GM21381 (cell line): ENCODE measurements around the gene CLIC5.

Source experiments
- ATAC-seq: cut with Tn5 transposase; IDR thresholded peaks from one replicate; pipeline ENCODE4 v1.9.1; 2021; ENCODE audit warnings: mild to moderate bottlenecking, moderate library complexity; ENCODE audit not compliant: unreplicated experiment

Gene CLIC5

DNA sequence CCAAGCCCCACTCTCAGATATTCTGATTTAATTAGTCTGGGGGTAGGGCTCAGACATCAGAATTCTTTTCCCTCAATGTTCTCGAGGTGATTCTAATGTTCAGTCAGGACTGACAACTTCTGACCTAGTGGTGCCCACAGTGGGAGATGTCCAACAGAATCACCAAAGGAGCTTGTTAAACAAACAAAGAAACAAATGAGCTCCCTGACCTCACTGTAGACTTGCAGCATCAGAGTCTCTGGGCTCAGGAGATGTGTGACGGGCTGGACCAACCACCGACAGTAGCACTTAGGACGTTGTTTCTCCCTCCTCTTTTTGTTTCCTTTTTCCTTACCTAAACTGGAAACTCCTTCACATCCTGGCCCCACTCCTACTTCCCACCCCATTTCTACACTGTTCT is 49.3 kb downstream of the CLIC5 start:
- no peak for ATAC-seq

DNA sequence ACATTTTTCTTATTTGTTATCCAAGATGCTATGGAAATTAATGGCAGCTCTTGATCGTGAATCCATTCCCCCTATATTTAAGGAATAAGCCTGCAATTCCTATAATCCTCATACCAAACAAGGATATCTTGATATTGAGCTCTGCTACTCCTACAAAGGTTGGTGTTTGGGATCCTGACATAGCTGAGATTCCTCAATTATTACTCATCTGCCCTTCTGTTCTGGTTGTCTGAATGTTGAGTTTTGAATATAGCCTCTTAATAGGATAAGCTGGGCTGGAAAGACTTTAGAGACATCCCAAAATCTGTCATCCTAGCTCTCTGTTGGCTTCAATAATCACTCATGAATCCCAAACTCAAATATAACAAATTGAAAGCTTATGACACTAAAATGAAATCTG is 49.9 kb downstream of the CLIC5 start:
- no peak for ATAC-seq

DNA sequence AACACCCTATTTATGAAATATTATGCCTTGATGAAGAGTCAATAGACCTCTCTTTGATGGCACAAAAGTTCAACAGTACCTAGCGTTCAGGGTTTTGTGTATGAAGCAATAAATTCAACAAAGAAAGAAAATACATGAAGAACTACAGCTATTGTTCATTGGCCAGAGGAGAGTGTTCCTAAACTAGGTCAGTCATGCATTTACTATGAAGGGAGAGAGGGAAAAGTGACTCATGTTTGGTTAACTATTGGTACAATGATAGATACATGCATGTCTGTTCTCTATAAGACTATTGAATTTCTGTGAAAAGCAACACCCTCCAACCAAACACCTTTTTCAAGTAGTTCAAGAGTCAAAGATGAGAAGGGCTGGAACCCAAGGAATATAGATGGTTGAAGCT is 50.7 kb downstream of the CLIC5 start:
- no peak for ATAC-seq

DNA sequence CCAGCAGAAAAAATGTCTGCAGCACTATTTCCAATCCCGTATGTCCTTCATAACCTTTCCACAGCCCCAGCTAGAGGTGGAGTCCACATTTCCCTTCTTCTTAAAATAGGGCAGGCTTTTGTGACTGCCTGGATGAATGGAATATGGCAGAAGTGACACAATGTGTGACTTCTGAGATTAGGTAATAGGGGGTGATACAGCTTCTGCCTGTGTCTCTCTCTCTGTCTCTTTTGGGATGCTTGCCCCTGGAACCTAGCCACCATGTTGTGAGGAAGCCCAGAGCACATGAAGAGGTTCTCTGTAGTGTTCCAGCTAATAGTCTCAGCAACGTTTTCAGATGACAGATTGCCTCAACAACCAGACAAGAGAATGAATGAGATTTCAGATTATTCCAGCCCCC is 51.4 kb downstream of the CLIC5 start:
- ATAC-seq: no peak

DNA sequence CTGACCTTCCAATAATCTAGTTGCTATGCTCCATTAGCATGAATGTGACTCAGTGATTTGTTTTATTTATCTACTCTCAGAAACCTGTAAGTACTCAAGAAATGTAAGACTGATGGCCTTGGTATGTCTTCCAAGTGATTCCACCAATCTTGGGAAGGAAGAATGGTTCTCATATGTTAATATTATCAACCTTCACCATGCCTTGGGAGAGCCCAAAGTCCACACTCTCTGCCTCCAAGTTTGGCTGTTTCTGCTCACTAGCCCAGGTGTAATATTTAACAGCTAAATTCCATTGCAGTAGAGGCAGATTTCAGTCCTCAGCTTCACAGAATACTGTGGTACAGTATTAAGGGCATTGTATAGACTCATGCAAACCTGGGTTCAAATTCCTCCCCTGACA is 51.8 kb downstream of the CLIC5 start:
- ATAC-seq: no peak

DNA sequence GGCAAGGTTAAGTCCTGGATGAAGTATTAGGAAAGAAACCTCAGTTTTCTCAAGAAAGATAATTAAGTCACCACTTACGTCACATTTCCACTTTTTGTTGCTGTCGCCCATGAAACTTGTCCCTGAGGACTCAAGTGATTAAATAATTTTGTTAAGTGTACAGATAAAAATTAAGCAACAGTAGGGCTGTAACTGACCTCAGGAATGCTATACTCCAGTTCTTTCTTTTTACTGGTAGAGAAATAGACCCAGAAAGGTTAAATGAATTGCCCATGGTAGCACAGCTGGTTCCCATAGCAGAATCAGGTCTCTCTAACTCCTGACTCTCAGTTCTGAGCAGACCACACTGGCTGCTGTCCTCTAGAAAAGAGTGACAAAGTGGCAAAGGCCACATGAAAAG is 54.5 kb downstream of the CLIC5 start:
- ATAC-seq: no peak

DNA sequence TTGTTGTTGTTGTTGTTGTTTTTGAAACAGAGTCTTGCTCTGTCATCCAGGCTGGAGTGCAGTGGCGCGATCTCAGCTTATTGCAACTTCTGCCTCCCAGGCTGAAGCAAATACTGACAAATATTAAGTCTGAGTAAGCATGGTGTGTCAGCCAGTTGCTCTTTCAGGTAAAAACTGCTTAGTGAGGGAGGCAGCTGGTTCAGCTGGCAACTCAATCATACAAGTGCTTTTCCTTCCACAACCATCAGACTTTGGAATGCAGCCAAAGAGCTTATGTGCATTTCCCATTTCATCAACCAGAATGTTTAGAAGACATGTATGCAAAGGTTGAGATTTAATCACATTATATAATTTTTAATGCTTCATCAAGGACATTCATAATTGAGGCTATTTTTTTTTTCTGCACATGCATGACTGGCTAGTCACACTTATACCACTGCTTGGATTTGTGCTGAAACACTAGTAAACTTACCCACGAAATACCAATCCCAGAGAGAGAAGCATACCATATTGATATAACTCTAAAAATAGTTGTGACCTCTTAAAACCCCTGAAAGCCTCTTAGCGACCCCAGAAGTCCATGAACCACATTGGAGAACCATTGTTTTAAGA is 56.0 kb downstream of the CLIC5 start:
- no peak for ATAC-seq

DNA sequence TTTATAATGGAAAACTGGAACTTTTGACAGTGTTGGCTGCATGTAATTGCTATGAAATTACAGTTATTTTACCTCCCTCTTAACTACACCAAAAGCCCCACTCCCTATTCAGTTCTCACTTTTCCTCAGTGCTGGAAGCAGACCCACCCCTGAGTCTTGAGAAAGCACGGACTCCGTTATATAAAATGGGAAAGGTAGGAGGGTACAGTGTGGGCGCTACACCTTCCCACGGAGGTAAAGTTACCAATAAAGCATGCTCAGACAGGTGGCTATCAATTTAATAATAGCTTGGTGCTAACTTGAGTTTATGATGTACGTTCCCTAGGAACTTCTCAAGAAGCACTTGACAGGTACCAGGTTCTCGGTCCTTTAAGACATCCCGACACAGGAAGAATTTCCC is 59.0 kb downstream of the CLIC5 start:
- ATAC-seq: no peak

DNA sequence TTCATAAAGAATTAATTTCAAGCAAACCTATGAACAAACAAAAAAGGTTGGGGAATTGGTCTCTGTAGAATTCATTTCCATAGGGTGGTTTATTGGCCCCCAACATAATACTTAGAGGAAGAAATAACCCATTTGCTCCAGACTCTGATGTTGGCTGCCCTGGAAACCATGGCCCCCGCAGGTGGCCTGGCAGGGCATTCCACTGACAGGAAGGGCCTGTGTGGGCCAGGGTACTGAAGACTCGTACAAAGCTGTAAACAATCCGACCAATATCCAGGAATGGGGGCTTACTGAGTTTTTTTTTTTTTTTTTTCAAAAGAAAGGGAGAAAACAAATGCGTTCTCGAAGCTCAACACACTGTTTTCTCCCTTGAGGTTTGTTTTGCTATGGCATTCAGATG is 59.5 kb downstream of the CLIC5 start:
- ATAC-seq: no peak

DNA sequence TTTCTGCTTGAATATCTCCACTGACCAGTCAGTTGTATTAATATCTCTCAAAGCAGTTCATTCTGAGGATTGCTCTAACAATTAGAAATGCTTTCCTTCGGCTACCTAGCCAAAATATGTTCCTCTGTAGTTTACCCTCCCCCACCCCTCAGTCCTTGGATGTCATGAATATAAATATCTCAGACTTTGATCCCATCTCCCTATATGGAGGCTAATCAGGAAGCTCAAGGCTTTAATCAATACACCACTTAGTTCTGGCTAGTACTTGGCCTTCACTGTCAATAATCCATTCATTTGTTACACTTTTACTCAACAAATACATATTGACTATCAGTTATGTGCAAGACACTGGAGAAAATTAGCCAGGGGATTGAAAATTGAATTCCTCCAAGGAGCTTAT is 60.1 kb downstream of the CLIC5 start:
- no peak for ATAC-seq

DNA sequence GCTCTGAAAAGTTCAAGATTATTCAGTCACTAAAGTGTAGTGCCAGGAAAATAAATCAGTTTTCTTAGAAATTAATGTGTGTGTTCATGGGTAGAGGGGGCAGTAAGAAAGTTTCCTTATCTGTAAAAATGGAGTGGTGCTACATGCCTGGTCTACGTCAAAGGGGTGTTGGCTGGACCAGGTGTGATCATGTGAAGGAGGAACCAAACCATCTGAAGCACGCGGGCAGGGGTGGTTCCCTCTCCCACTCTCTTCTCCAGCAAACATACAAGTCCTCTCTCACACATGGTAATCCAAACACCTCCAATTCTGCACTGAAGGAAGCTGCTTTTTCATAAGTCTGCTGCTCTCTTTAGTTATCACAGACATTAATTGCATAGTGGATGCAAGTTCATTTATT is 63.1 kb downstream of the CLIC5 start:
- no peak for ATAC-seq

DNA sequence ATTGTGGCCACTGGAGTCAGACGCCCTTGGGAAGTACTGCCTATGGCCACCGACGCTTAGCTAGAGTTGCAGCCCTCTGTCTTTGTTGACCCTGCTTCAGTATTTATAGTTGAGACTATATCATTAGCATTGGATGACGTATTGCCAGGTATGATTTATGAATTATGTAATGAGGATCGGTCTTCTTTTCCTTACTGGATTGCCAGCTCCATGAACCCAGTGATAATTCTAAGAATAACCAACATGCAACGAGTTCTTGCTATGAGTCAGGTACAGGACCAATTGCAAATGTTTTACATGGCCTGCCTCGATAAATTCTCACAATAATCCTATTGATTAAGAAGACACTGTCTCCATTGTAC is 63.5 kb downstream of the CLIC5 start:
- ATAC-seq: no peak

DNA sequence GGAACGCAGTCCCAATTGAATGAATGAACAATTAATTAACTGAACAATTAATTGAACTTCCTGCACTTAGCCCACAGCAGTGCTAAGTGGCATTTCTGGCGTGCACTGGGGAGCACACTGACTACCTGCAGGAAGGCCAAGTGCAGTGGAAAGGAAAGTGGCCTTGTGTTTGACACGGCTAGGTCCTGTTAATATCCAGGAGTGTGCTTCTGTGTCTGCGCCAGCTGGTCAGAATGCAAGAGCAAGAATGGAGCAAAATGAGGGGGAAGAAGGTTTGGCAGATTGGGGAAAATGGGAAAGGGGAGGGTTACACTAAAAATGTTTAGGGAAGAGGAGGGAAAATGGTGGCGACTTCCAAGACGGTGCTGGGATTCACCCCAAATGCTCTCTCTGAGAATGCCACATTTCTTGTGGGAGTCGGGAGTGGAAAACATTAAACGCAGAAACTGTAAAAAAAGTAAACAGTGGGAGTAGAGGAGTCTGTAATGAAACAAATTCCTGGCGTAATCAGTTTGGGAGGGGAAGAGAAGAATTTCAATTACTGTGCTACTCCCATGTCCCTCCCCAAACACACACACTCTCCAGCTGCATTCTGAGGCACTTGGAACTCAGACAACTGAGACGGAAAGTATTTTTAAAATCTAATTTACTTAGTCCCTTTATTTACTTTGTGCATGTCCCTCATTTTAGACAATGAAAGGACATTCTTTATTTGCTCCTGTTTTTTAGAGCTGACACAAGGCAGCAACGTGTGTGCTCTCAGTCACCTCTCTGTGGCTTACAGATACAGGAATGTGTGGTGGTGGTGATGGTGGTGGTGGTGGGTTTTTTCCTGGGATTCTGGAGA is 64.1 kb downstream of the CLIC5 start:
- ATAC-seq: no peak

DNA sequence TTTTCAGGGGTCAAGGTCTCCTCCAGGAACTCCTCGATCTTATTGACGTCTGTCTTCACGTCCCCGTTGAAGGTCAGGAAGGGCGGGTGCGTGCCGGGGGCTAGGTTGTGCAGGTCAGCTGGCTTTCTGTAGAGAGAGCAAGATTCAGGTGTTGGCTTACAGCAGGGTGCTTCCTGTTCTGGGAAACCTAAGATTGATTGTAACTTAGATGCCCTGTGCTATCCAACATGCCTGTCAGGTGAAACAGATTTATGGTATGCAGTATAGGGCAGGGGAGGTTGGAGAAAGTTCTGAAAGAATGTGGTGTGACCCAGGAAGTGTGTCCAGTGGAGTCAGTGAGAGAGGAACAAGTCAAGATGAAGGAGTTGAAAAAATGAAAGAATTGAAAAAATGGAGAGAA is 66.4 kb downstream of the CLIC5 start:
- ATAC-seq: no peak

DNA sequence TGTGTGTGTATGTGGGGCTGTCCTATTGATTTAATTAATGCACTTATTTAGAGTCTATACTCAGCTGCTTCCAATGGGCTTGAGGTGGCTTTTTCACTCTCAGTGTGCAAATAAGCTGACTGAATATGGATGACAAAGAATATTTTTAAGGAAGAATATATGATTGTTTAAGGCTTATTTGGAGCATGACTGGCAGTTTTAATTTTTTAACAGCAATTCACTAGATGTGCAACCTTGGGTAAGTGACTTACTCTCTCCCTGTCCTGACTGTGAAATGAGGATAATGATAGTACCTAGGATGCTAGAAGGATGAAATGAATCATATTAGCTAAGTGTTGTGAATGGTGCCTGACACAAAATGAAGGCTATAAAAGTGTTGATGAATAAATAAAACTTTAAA is 67.9 kb downstream of the CLIC5 start:
- ATAC-seq: no peak

DNA sequence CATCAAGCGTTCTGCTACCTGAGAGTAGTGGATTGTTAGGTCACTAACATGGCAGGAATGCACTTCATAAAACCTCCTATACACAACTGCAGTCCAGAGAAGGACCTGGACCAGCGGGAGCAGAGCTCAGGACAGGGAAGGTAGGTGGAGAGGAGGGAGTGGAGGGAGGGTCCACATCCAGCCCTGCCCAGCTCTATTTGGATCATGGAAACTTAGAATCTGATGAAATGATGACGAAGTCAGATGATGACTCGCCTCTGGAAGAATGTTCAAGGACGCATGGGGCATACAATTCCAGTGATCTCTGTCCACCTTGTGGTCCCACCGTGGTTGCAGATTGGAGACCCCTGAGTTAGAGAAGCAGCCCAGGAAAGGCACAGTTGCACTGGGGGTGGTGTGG is 68.8 kb downstream of the CLIC5 start:
- no peak for ATAC-seq

DNA sequence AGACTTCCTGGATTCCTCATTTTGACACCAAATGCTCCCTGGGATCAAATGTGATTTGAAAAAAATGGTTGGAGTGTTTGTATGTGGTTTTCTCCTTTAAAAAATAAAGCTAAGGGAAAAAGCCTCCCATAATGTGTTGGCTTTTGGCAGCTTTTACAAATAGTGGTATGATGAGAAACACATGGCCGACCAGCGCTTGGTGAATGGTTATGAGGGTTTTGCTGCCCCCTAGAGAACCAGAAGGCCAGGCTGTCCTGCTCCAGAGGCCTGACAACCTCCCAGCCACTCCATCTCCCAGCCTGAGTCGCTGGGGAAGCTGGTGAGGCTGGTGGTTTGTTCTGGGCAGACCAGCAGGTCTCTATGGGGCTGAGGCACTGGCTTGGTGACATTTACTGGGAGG is 69.3 kb downstream of the CLIC5 start:
- no peak for ATAC-seq

DNA sequence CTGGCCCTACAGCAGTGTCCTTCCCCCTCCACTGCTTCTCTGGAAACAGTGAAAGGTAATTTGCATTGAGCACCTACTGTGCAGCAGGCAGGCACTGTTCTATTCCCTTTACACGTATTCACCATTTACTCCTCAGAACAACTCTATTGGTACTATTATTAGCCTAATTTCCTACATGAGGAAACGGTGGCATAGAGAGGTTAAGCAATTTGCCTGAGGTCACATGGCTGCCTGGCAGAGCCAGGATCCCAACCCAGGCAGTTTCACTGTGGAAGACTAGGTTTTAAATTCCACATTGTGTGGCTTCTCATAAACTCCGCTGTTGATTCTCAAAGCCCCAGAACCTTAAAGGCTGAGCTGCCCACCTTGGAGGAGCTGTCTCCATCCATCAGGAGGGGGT is 72.7 kb downstream of the CLIC5 start:
- ATAC-seq: no peak

DNA sequence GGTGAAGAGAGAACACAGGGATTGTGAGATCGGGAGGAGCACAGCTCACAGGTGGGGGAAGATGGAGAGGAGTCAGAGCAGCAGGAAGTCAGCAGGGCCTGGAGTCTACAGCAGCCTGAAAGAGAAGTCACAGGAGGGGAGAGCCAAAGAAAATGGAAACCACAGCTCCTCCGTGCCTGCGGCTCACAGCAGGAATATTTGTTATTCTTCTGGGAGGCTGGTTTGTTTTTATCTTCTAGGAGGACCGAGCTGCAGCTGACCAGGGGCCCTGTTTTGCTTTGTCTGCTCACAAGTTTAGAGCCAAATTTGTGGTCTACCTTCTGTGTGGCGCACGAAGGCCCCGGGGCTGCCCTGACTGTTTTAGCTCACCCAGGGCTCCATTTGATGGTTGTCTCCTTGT is 81.8 kb downstream of the CLIC5 start:
- no peak for ATAC-seq

DNA sequence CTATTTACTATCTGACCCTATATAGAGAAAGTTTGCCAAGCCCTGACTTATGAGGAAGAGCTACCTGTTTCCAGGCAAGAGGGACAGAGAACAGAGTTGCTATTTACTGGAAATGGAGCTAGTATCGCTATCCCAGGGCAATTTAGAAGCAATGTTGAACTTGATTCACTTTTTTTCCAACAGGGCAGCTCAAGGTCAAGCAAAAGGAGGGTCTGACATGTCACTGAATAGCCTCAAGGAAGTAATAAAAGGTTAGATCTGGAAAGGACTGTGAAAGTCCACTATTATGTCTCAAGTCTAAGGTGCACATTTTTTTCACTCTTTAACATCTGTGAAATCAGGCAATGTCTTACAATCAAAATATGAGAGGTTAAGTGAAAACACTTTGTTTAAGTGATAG is 84.4 kb downstream of the CLIC5 start:
- no peak for ATAC-seq

DNA sequence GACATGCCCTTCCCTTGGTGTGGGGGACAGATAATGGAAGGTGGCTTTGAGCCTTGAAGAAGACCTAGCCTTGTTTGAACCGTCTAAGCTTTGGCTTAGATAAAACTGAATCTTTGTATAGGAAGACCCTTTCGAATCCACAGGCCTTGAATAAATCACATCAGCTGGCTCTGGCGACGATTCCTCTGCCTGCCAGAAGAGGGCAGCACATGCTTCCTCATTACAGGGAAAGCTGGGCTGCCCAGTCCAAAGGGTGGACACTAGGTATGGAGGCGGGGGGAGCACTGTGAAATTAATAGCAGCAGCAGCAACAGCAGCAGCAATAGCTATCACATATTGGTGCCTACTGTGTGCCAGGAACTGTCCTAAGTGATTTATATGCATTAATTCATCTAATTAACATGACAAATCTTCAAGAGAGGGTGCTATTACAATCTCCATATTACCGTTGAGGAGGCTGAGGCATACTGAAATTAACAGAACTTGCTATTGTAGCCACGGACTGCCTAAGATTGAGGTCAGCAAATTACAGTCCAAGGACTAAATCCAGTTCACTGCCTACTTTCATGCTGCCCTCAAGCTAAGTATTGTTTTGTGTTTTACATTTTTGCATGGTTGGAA is 85.1 kb downstream of the CLIC5 start:
- ATAC-seq: no peak
